Trophoblast cell (in vitro differentiated cells and primary cell): Measurements from ENCODE around the gene MSL1.

Source experiments
- DNase-seq, 2 donors: peaks; one replicate each; pipeline ENCODE4 v3.0.0-alpha.2; 2016
- H2AFZ ChIP-seq: 2 replicates; pipeline ENCODE4 v1.6.1; 2013; ENCODE audit warnings: low read length, moderate library complexity, mild to moderate bottlenecking; ENCODE audit not compliant: insufficient read depth, poor library complexity
- H2AK5ac ChIP-seq: 2 replicates; pipeline ENCODE4 v1.6.1; 2013; ENCODE audit warnings: mild to moderate bottlenecking, low read length
- H2BK120ac ChIP-seq: 2 replicates; pipeline ENCODE4 v1.6.1; 2013; ENCODE audit warnings: low read length, mild to moderate bottlenecking, moderate library complexity; ENCODE audit not compliant: insufficient read depth, poor library complexity
- H2BK12ac ChIP-seq: 2 replicates; pipeline ENCODE4 v1.6.1; 2013; ENCODE audit warnings: mild to moderate bottlenecking, low read length, moderate library complexity
- H2BK5ac ChIP-seq: 2 replicates; pipeline ENCODE4 v1.6.1; 2013; ENCODE audit warnings: low read length, low read depth, moderate library complexity, mild to moderate bottlenecking; ENCODE audit not compliant: poor library complexity
- H3K14ac ChIP-seq: 2 replicates; pipeline ENCODE4 v1.6.1; 2013; ENCODE audit warnings: mild to moderate bottlenecking, low read length
- H3K18ac ChIP-seq: 2 replicates; pipeline ENCODE4 v1.6.1; 2013; ENCODE audit warnings: mild to moderate bottlenecking, low read length
- H3K23ac ChIP-seq: 2 replicates; pipeline ENCODE4 v1.6.1; 2013; ENCODE audit warnings: low read length
- H3K27ac ChIP-seq: 2 replicates; pipeline ENCODE4 v1.5.1; 2013; ENCODE audit warnings: low read depth, mild to moderate bottlenecking, inconsistent platforms, low read length, moderate library complexity
- H3K27me3 ChIP-seq: 2 replicates; pipeline ENCODE4 v1.6.1; 2013; ENCODE audit warnings: inconsistent platforms, mild to moderate bottlenecking, low read length, moderate library complexity; ENCODE audit not compliant: insufficient read depth
- H3K36me3 ChIP-seq, 2 experiments: 1 replicate in 1 of 2; 2 replicates in 1 of 2; pipeline ENCODE4 v1.6.1; 2013; ENCODE audit warnings: low read length in 2 of 2, mild to moderate bottlenecking in 2 of 2, moderate library complexity in 1 of 2; ENCODE audit not compliant: insufficient read depth in 2 of 2, control insufficient read depth in 1 of 2
- H3K4ac ChIP-seq: 2 replicates; pipeline ENCODE4 v1.6.1; 2013; ENCODE audit warnings: low read depth, mild to moderate bottlenecking, low read length, moderate library complexity
- H3K4me1 ChIP-seq, 2 experiments: 1 replicate in 1 of 2; 2 replicates in 1 of 2; pipeline ENCODE4 v1.6.1; 2013; ENCODE audit warnings: low read length in 2 of 2, mild to moderate bottlenecking in 2 of 2, moderate library complexity in 1 of 2; ENCODE audit not compliant: insufficient read depth in 2 of 2, control insufficient read depth in 1 of 2
- H3K4me2 ChIP-seq: 2 replicates; pipeline ENCODE4 v1.6.1; 2013; ENCODE audit warnings: inconsistent platforms, mild to moderate bottlenecking, low read length, moderate library complexity
- H3K4me3 ChIP-seq: 2 replicates; pipeline ENCODE4 v1.5.1; 2013; ENCODE audit warnings: mild to moderate bottlenecking, low read depth, low read length, inconsistent platforms
- H3K79me1 ChIP-seq: one replicate; pipeline ENCODE4 v1.6.1; 2013; ENCODE audit warnings: low read length
- H3K79me2 ChIP-seq: 2 replicates; pipeline ENCODE4 v1.6.1; 2013; ENCODE audit warnings: low read length, mild to moderate bottlenecking; ENCODE audit not compliant: control insufficient read depth, insufficient read depth, poor library complexity
- H3K9ac ChIP-seq: 2 replicates; pipeline ENCODE4 v1.6.1; 2013; ENCODE audit warnings: mild to moderate bottlenecking, low read length
- H3K9me3 ChIP-seq: 2 replicates; pipeline ENCODE4 v1.6.1; 2013; ENCODE audit warnings: low read depth, mild to moderate bottlenecking, control low read depth, inconsistent platforms, low read length; ENCODE audit not compliant: insufficient read depth
- H4K12ac ChIP-seq: 2 replicates; pipeline ENCODE4 v1.6.1; 2013; ENCODE audit warnings: low read depth, mild to moderate bottlenecking, low read length, moderate library complexity
- H4K8ac ChIP-seq: 2 replicates; pipeline ENCODE4 v1.6.1; 2013; ENCODE audit warnings: low read depth, mild to moderate bottlenecking, low read length, moderate library complexity
- H4K91ac ChIP-seq: one replicate; pipeline ENCODE4 v1.6.1; 2013; ENCODE audit warnings: low read depth, mild to moderate bottlenecking, low read length, moderate library complexity
- WGBS: extraction: QIAGEN DNeasy Blood & Tissue Kit; methylation state at CpG from one replicate; pipeline ENCODE4 v1.1.7; 2013; ENCODE audit warnings: missing lambda C conversion rate; ENCODE audit not compliant: insufficient read length, insufficient coverage; ENCODE audit errors: extremely low coverage; 5-methylcytosine and 5-hydroxymethylcytosine counted together

The MSL1 gene

GRCh38 chr17:40095944-40096791 lies 25.6 kb upstream of the MSL1 start:
- no peak overlapping the region for H2AK5ac ChIP-seq
- no peak overlapping the region for H3K18ac ChIP-seq
- H3K4me1 ChIP-seq, result peaks cover 18 to 30% of the 10 kb centered on the region in 2 experiments
- H2BK120ac ChIP-seq, result no peak overlapping the region
- peaks cover 13% of the 10 kb centered on the region in 2 experiments for H3K36me3 ChIP-seq
- no peak overlapping the region for H3K4me3 ChIP-seq
- H3K27ac ChIP-seq, result no peak overlapping the region
- H3K4ac ChIP-seq, result no peak overlapping the region
- H3K9ac ChIP-seq, result no peak overlapping the region
- H3K79me1 ChIP-seq, result peaks cover 11% of the 10 kb centered on the region
- DNase-seq, result peak; percentile 41 to 42
- no peaks in the 10 kb centered on the region for H3K27me3 ChIP-seq
- no peak overlapping the region for H4K8ac ChIP-seq
- no CpG with 5 or more reads among the region's 23 CpGs for WGBS
- no peak overlapping the region for H3K14ac ChIP-seq
- peaks cover 2% of the 10 kb centered on the region for H3K9me3 ChIP-seq
- H3K79me2 ChIP-seq, result no peaks in the 10 kb centered on the region
- H2BK5ac ChIP-seq, result no peak overlapping the region
- H2AFZ ChIP-seq, result no peak overlapping the region
- H2BK12ac ChIP-seq, result no peak overlapping the region
- no peak overlapping the region for H3K4me2 ChIP-seq
- H4K12ac ChIP-seq, result no peak overlapping the region
- no peak overlapping the region for H3K23ac ChIP-seq
- no peak overlapping the region for H4K91ac ChIP-seq

- Histone ChIP-seq H3K36me3 (peaks cover 13% of the 10 kb centered on the region in 2 experiments), H3K4me1 (peaks cover 18 to 32% of the 10 kb centered on the region in 2 experiments), H2BK5ac (no peak overlapping the region), H4K12ac (no peak overlapping the region), H3K14ac (no peak overlapping the region), H2AK5ac (no peak overlapping the region), H3K79me2 (no peaks in the 10 kb centered on the region), H2AFZ (no peak overlapping the region), H4K8ac (no peak overlapping the region), H3K27me3 (no peaks in the 10 kb centered on the region), H3K18ac (no peak overlapping the region), H3K9ac (no peak overlapping the region), H3K9me3 (peaks cover 2% of the 10 kb centered on the region), H3K4me2 (no peak overlapping the region), H3K4ac (no peak overlapping the region), H3K79me1 (peaks cover 11% of the 10 kb centered on the region), H3K4me3 (no peak overlapping the region), H3K23ac (no peak overlapping the region), H3K27ac (no peak overlapping the region), H2BK120ac (no peak overlapping the region), H2BK12ac (no peak overlapping the region), H4K91ac (no peak overlapping the region)
- no peak for DNase-seq
- WGBS, result no CpG with 5 or more reads among the region's 10 CpGs
These were observed 24.7 kb upstream of the MSL1 start for GRCh38 chr17:40097087-40097486.

GRCh38 chr17:40097931-40098845 lies 23.6 kb upstream of the MSL1 start:
- Histone ChIP-seq H2BK120ac (peak overlapping the region; percentile 56), H4K8ac (peak overlapping the region; percentile 48), H3K4me1 (peaks cover 20 to 34% of the 10 kb centered on the region in 2 experiments), H3K79me1 (peaks cover 11% of the 10 kb centered on the region), H3K4me3 (no peak overlapping the region), H2AK5ac (peak overlapping the region; percentile 42), H3K4ac (peak overlapping the region; percentile 29), H3K14ac (peak overlapping the region; percentile 36), H3K4me2 (peak overlapping the region; percentile 7), H3K36me3 (peaks cover 11 to 12% of the 10 kb centered on the region in 2 experiments), H2BK5ac (no peak overlapping the region), H2BK12ac (peak overlapping the region; percentile 53), H3K9me3 (peaks cover 4% of the 10 kb centered on the region), H3K9ac (no peak overlapping the region), H3K27ac (no peak overlapping the region), H4K91ac (peak overlapping the region; percentile 86), H2AFZ (no peak overlapping the region), H4K12ac (no peak overlapping the region), H3K23ac (no peak overlapping the region), H3K18ac (no peak overlapping the region), H3K79me2 (no peaks in the 10 kb centered on the region), H3K27me3 (no peaks in the 10 kb centered on the region)
- no CpG with 5 or more reads among the region's 9 CpGs for WGBS
- DNase-seq, result no peak

- DNase-seq, result peak; percentile 94 to 97
- peak overlapping the region; percentile 29 for H3K4ac ChIP-seq
- no peak overlapping the region for H3K23ac ChIP-seq
- no peak overlapping the region for H3K18ac ChIP-seq
- H3K9me3 ChIP-seq, result peaks cover 4% of the 10 kb centered on the region
- no peak overlapping the region for H2BK12ac ChIP-seq
- H3K36me3 ChIP-seq, result peaks cover 3 to 6% of the 10 kb centered on the region in 2 experiments
- H3K4me2 ChIP-seq, result peak overlapping the region; percentile 86
- no peak overlapping the region for H3K27ac ChIP-seq
- H3K79me2 ChIP-seq, result no peaks in the 10 kb centered on the region
- H4K12ac ChIP-seq, result no peak overlapping the region
- peaks cover 21 to 34% of the 10 kb centered on the region in 2 experiments for H3K4me1 ChIP-seq
- no peak overlapping the region for H3K9ac ChIP-seq
- H2AFZ ChIP-seq, result peak overlapping the region; percentile 19
- H2AK5ac ChIP-seq, result peak overlapping the region; percentile 42
- H3K4me3 ChIP-seq, result peak overlapping the region; percentile 26
- no peaks in the 10 kb centered on the region for H3K27me3 ChIP-seq
- H2BK120ac ChIP-seq, result peak overlapping the region; percentile 56
- H4K8ac ChIP-seq, result peak overlapping the region; percentile 48
- H3K79me1 ChIP-seq, result peaks cover 11% of the 10 kb centered on the region
- WGBS, result no CpG with 5 or more reads among the region's 52 CpGs
- H2BK5ac ChIP-seq, result no peak overlapping the region
- peak overlapping the region; percentile 36 for H3K14ac ChIP-seq
- H4K91ac ChIP-seq, result peak overlapping the region; percentile 86
These were observed 22.7 kb upstream of the MSL1 start for GRCh38 chr17:40098846-40099618.
